ENCODE data around the gene PPDPF.
"Not testable (repeated sequence)": the region's sequence is repeated elsewhere in the genome, so short reads cannot be mapped to it uniquely, and the experiment has no call there.

Gene PPDPF

GRCh38 chr20:63564036-63564810 is 43.7 kb downstream of the PPDPF start:
- no peak for DNase-seq (ENCODE audit: low read depth, low spot score)

- DNase-seq (ENCODE audit: low read depth, low spot score): no peak
Measured at GRCh38 chr20:63565021-63565698, 44.6 kb downstream of the PPDPF start.

GRCh38 chr20:63565699-63566335 is 45.3 kb downstream of the PPDPF start:
- no peak for DNase-seq (ENCODE audit: low read depth, low spot score)

DNA sequence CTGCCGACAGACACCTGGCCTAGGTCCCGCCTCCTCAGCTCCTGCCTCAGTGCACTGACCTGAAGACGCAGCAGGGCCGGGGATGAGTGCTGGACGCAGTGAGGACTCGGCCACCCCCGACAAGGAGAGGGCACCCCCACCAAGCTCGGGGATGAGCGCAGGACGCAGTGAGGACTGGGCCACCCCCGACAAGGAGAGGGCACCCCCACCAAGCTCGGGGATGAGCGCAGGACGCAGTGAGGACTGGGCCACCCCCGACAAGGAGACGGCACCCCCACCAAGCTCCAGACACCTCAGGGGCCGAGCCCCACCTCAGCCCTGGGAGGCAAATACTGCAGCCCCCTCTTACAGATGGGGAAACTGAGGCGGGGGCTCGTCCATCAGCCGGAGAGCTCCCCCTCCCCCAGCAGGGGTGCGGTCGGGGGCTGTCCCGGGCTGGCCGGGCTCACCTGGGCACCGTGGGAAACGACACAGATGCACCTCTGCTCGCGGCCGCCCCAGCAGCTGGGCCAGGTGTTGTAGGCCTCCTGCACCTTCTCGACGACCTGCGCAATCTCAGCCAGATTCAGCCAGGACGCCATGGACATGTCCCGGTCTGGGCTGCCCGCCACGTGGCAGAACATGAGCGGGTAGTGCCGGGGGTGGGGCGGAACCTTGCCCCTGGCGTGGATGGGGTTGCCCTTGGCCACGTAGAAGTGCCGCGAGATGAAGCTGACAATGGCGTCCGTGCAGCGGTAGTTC is 46.0 kb downstream of the PPDPF start:
- DNase-seq (ENCODE audit: low read depth, low spot score): no peak

- no peak for DNase-seq (ENCODE audit: low read depth, low spot score)
Measured at GRCh38 chr20:63567136-63567385, 46.5 kb downstream of the PPDPF start.

DNA sequence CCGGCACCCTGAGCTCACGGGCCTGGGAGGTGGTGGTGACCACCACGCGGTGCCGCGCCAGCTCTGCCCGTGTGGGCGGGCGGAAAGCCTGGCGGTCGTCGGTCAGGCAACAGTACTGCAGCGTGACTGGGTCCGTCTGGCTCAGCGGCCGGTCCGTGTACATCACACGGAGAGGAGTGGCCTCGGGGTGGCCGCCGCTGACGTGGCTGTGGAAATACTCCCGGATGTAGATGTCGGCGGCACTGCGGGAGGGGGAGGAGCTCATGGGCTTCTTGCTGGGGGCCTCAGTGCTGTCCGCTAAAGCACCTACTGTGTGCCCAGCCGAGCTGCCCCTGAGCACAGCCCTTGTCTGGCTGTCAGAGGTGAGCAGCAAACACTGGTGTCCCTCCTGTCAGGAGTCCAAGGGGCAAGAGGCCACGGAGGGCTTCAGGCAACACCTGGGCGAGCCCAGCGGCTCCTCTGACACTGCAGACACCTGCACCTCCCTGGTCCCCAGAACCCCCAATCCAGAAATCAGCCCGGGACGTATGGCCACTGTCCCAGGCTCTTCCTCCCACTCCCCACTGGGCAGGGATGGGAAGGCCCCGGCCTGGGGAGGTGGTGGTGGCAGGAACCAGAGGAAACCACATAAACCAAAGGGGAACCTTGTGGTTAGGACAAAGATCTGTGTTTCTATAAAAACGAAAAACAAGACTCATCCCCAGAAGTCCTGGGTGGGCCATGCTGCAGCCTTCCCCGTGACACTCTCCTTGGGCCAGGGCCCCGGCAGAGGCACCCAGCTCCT is 47.0 kb downstream of the PPDPF start:
- DNase-seq (ENCODE audit: low read depth, low spot score): no peak

GRCh38 chr20:63568170-63568981 is 47.8 kb downstream of the PPDPF start:
- no peak for DNase-seq (ENCODE audit: low read depth, low spot score)

- DNase-seq (ENCODE audit: low read depth, low spot score): no peak
Measured at GRCh38 chr20:63568986-63569949, 48.7 kb downstream of the PPDPF start.

DNA sequence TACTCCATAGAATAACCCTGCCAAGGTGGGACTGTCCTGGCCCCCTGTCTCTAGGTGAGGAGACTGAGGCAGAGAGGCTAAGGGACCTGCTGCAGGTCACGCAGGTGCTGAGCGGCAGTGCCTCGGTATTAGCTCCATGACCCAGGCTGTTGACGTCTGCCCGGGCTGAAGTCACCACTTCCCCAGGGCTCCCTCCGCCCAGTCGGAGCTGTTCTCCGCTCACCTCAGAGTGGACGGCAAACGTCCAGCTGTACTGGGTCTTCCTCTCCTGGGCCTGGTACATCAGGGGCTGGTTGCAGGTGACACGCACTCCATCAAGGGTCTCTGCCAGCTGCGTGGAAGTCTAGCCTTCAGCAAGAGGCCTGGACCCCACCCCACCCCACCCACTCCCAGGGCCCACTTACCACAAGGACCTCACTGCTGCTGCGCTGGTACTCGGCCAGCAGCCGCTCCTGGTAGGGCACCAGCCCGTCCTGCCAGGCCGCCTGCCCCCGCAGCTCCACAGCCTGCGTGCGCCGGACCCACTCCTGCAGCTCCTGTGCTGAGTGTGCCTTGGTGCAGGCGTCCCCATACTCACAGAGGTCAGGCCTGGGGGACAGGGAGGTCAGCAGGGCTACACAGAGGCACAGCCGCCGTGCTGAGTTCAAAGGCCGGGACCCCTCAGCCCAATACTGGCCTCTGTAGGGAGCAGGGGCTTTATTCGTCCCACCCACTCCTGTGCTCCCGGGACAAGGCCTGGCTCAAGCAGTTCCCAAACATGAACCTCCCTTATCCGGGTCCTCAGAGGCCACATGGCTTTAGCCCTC is 49.9 kb downstream of the PPDPF start:
- no peak for DNase-seq (ENCODE audit: low read depth, low spot score)

DNA sequence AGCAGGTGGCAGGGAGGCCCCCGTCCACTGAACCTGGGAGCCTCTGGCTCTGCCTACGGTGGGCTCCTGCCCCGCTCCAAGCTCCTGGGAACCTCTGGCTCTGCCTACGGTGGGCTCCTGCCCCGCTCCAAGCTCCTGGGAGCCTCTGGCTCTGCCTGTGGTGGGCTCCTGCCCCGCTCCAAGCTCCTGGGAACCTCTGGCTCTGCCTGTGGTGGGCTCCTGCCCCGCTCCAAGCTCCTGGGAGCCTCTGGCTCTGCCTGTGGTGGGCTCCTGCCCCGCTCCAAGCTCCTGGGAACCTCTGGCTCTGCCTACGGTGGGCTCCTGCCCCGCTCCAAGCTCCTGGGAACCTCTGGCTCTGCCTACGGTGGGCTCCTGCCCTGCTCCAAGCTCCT is 50.5 kb downstream of the PPDPF start:
- DNase-seq (ENCODE audit: low read depth, low spot score): not testable (repeated sequence)
